ENCODE data around the gene CENATAC. TPM values are rescaled to one million over a fixed set of nuclear protein-coding genes. Genes with fewer than 3 reads are reported as not detected.

The CENATAC gene
- total RNA-seq, 4 donors from 2014 or later, result 36.9 to 66.9 (median 50.9) TPM

GRCh38 chr11:119047205-119047604 is 49.3 kb downstream of the CENATAC start:
- DNase-seq (ENCODE audit: low spot score) (no peak), ATAC-seq (ENCODE audit: low FRiP score) (no peak)
- TF ChIP-seq CTCF (IDR thresholded peaks at IDR 0.05), result no peak

- no peak for TF ChIP-seq CTCF (IDR thresholded peaks at IDR 0.05)
- DNase-seq (ENCODE audit: low spot score) (no peak), ATAC-seq (ENCODE audit: low FRiP score) (no peak)
Measured at GRCh38 chr11:119048644-119049043, 50.7 kb downstream of the CENATAC start.

GRCh38 chr11:119049081-119049480 is 51.1 kb downstream of the CENATAC start:
- no peak for TF ChIP-seq CTCF (IDR thresholded peaks at IDR 0.05)
- DNase-seq (ENCODE audit: low spot score) (no peak), ATAC-seq (ENCODE audit: low FRiP score) (no peak)

GRCh38 chr11:119051440-119052162 is 53.7 kb downstream of the CENATAC start:
- no peak for ATAC-seq (ENCODE audit: low FRiP score)
- no peak for TF ChIP-seq CTCF (IDR thresholded peaks at IDR 0.05)

GRCh38 chr11:119052163-119052814 is 54.4 kb downstream of the CENATAC start:
- no peak for TF ChIP-seq CTCF (IDR thresholded peaks at IDR 0.05)
- DNase-seq (ENCODE audit: low spot score) (no peak), ATAC-seq (ENCODE audit: low FRiP score) (no peak)

More at GRCh38 chr11:119051440-119052162, 53.7 kb downstream of the CENATAC start:
- DNase-seq (ENCODE audit: low spot score), result no peak

- no peak for DNase-seq (ENCODE audit: low spot score)
- no peak for TF ChIP-seq CTCF (IDR thresholded peaks at IDR 0.05)
- ATAC-seq (ENCODE audit: low FRiP score), result no peak
Measured at GRCh38 chr11:119054418-119054817, 56.5 kb downstream of the CENATAC start.

- no peak for DNase-seq (ENCODE audit: low spot score)
- TF ChIP-seq CTCF (IDR thresholded peaks at IDR 0.05), result no peak
- no peak for ATAC-seq (ENCODE audit: low FRiP score)
Measured at GRCh38 chr11:119055901-119056300, 58.0 kb downstream of the CENATAC start.

Data from omental fat pad (tissue), 4 donors.